Spleen (tissue), 11 donors: ENCODE data around the gene CAPN9. TPM values are rescaled to one million over a fixed set of nuclear protein-coding genes. Genes with fewer than 3 reads are reported as not detected.

Experiments used
- DNase-seq: peaks from one replicate; pipeline ENCODE4 v3.0.0-alpha.2; 2020
- H3K27ac ChIP-seq, 8 donors: fragments of 200-600 bp; sonication (generic) in 7 of 8; 1 replicate in 4 of 8; 2 replicates in 4 of 8; pipeline versions ENCODE4 v1.5.0 to v1.8.0; 2016 to 2021; ENCODE audit warnings: inconsistent platforms in 4 of 8, mild to moderate bottlenecking in 4 of 8, moderate library complexity in 1 of 8
- H3K27me3 ChIP-seq, 7 donors: fragments of 200-600 bp; sonication (generic) in 6 of 7; replicated peaks in 1 of 7; 1 replicate in 4 of 7; 2 replicates in 3 of 7; pipeline versions ENCODE4 v1.5.0 to v1.8.0; 2016 to 2021; ENCODE audit warnings: inconsistent platforms in 3 of 7, mild to moderate bottlenecking in 1 of 7
- H3K36me3 ChIP-seq, 6 donors: fragments of 200-600 bp; sonication (generic) in 5 of 6; 1 replicate in 4 of 6; 2 replicates in 2 of 6; pipeline versions ENCODE4 v1.5.0 to v1.8.0; 2016 to 2021; ENCODE audit warnings: inconsistent platforms in 2 of 6
- H3K4me1 ChIP-seq, 6 donors: fragments of 200-600 bp; sonication (generic) in 5 of 6; 1 replicate in 3 of 6; 2 replicates in 3 of 6; pipeline versions ENCODE4 v1.5.0 to v1.8.0; 2016 to 2021; ENCODE audit warnings: inconsistent platforms in 3 of 6
- H3K4me3 ChIP-seq, 8 donors: fragments of 200-600 bp; sonication (generic) in 7 of 8; 1 replicate in 4 of 8; 2 replicates in 4 of 8; pipeline versions ENCODE4 v1.5.0 to v1.8.0; 2016 to 2021; ENCODE audit warnings: inconsistent platforms in 4 of 8, mild to moderate bottlenecking in 4 of 8, moderate library complexity in 2 of 8
- H3K9me3 ChIP-seq, 8 donors: fragments of 200-600 bp; sonication (generic) in 7 of 8; 1 replicate in 4 of 8; 2 replicates in 4 of 8; pipeline versions ENCODE4 v1.5.0 to v1.8.0; 2016 to 2021; ENCODE audit warnings: inconsistent platforms in 4 of 8
- CTCF ChIP-seq, 11 experiments: fragments of 200-600 bp in 7 of 11; fragments of 450-650 bp in 4 of 11; sonication (generic) in 4 of 11; IDR thresholded peaks in 8 of 11; conservative IDR thresholded peaks in 3 of 11; 1 replicate in 7 of 11; 2 replicates in 4 of 11; pipeline versions ENCODE4 v1.4.0 to v1.8.0; 2016 to 2021; ENCODE audit warnings: antibody characterized with exemption in 11 of 11, inconsistent platforms in 4 of 11, mild to moderate bottlenecking in 1 of 11
- POLR2A ChIP-seq, 3 donors: fragments of 450-650 bp; IDR thresholded peaks; one replicate each; pipeline ENCODE4 v1.5.1; 2017; ENCODE audit warnings: antibody characterized with exemption in 3 of 3, mild to moderate bottlenecking in 1 of 3
- POLR2AphosphoS5 ChIP-seq, 3 donors: sonication (generic); formaldehyde crosslinking; IDR thresholded peaks; one replicate each; pipeline ENCODE4 v1.5.1; 2017; ENCODE audit warnings: antibody characterized with exemption in 3 of 3
- WGBS, 5 donors: extraction: QIAGEN DNeasy Blood & Tissue Kit in 3 of 5; methylation state at CpG; one replicate each; pipeline versions ENCODE4 v1.1.5 to v1.1.7; 2013 to 2018; 5-methylcytosine and 5-hydroxymethylcytosine counted together
- intact Hi-C: fragments of 100-400 bp; cut with DNase I; formaldehyde crosslinking; loops from one replicate; pipeline ENCODE4 v1.15.0; 2023; ENCODE audit warnings: low total_unique reads
- polyA plus RNA-seq, 3 donors: library from polyadenylated mRNA; stranded (reverse); fragments of 200-250 nt; gene quantifications; one replicate each; pipeline ENCODE4 v1.2.1, GENCODE V29; 2013
- total RNA-seq, 7 donors: library from RNA; depleted of rRNA in 3 of 7; stranded (reverse); fragments of >200 nt in 3 of 7; fragmentation: NEBNext Ultra II Directional in 4 of 7; extraction: Animal tissue kit (Norgen Biotek cat#: 25700) in 4 of 7; gene quantifications; one replicate each; pipeline versions ENCODE4 v1.1.0 to v1.2.1, GENCODE V29; 2016 to 2021
- donor health status: healthy with polysubstance abuse.
- donor health status: DM: no; HTN: no; CAD: no; lungs with moderate emphysema.
- donor health status: DM: no; HTN: no; CAD: no.
- donor health status: Bipolar disorder and iron deficiency.
- donor health status: healthy.
- donor health status: DM: no; HTN: no; CAD: no.
- donor health status: DM: yes; HTN: yes; CAD: no.

Gene CAPN9
- total and polyA plus RNA-seq, 10 donors, result 0.05 TPM; not detected in 9

DNA sequence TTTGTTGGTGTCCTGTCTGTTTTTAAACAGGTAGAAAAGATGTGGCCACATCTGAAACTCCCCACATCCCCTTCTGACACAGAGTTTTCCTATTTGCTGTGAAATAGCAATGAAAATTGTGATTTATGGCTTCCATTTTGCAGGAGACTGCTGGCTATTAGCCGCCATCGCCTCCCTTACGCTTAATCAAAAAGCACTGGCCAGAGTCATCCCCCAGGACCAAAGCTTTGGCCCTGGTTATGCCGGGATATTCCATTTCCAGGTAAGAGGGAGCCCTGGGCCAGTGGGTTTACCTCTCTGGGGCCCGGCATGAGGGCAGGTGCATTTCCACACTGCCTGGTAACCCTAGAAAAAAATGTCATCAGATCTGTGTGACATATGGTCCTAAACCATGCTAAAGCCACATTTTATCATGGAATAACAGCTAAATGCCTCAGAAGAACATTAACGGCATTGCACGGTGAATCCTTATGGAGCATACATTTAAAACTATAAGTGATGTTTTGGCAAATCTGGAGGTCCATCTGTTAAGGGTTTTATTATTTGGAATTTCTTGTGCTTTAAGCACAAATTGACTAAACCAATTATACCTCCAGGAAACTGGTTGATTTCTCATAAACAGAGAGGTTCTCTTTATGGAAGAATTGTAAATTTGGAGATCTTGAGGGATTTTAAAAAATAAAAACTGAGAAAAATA lies 12.3 kb downstream of the CAPN9 start:
- no peak for DNase-seq
- Histone ChIP-seq H3K9me3 (peaks cover 0 to 12% (median 0%) of the 10 kb centered on the region in 8 donors), H3K27me3 (peaks cover 0 to 8% (median 0%) of the 10 kb centered on the region in 7 donors), H3K36me3 (no peaks in the 10 kb centered on the region), H3K4me1 (no peaks in the 10 kb centered on the region), H3K27ac (no peak overlapping the region), H3K4me3 (no peak overlapping the region)
- intact Hi-C loops, result no loop called here
- 90 to 96% (median 91%) methylated on average over 7 of the region's 7 CpGs for WGBS, 5 donors
- no peak for TF ChIP-seq CTCF (IDR thresholded peaks at IDR 0.05 in 8 of 11, conservative IDR thresholded peaks at IDR 0.05 in 3 of 11)
- TF ChIP-seq POLR2AphosphoS5 (IDR thresholded peaks at IDR 0.05), result no peak
- no peak for TF ChIP-seq POLR2A (IDR thresholded peaks at IDR 0.05)

GRCh38 chr1:230760360-230760827 lies 13.2 kb downstream of the CAPN9 start:
- TF ChIP-seq POLR2A (IDR thresholded peaks at IDR 0.05), result no peak
- TF ChIP-seq CTCF (IDR thresholded peaks at IDR 0.05 in 8 of 11, conservative IDR thresholded peaks at IDR 0.05 in 3 of 11), result no peak
- no peak for TF ChIP-seq POLR2AphosphoS5 (IDR thresholded peaks at IDR 0.05)
- Histone ChIP-seq H3K4me1 (no peaks in the 10 kb centered on the region), H3K27ac (no peak overlapping the region), H3K4me3 (no peak overlapping the region), H3K9me3 (peaks cover 0 to 13% (median 0%) of the 10 kb centered on the region in 8 donors), H3K27me3 (peaks cover 0 to 8% (median 0%) of the 10 kb centered on the region in 7 donors), H3K36me3 (no peaks in the 10 kb centered on the region)
- 68 to 85% (median 77%) methylated on average over 6 to 7 of the region's 7 CpGs for WGBS, 5 donors
- intact Hi-C loops, result no loop called here
- no peak for DNase-seq

DNA sequence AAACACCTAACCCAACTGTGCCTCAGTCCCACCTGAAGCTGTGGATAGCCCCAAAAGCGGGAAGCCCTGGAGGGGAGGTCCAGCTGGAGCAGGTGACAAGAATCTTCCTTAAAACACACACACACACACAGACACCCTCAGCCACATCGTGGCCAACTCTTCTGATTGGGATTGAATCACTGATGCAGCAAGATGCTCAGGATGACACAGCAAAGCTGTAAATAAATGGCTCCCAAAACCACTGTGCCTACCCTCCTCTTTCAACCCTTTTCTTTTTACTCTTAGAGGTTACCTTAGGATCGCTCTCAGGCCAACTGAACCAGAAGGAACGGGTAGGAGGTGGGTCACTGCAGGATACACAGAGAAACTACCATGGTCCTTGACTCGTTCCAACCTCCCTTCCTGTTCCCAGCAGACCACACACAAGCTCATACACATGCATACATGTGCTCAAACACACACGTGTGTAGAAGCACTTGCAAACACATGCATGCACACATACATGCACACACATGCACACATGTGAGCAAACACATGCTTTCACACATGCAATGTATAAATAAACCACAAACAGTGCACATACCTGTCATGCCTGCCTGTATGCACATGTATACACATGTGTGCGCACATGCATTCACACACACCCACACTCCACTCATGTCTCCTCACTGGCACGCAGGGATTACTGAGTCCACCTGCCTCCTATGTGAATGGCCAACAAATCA lies 14.4 kb downstream of the CAPN9 start:
- TF ChIP-seq CTCF (IDR thresholded peaks at IDR 0.05 in 8 of 11, conservative IDR thresholded peaks at IDR 0.05 in 3 of 11), result no peak
- TF ChIP-seq POLR2A (IDR thresholded peaks at IDR 0.05), result no peak
- no peak for TF ChIP-seq POLR2AphosphoS5 (IDR thresholded peaks at IDR 0.05)
- no peak for DNase-seq
- Histone ChIP-seq H3K27me3 (peaks cover 0 to 8% (median 0%) of the 10 kb centered on the region in 7 donors), H3K4me1 (no peaks in the 10 kb centered on the region), H3K4me3 (no peak overlapping the region), H3K36me3 (no peaks in the 10 kb centered on the region), H3K27ac (no peak overlapping the region), H3K9me3 (peaks cover 0 to 13% (median 0%) of the 10 kb centered on the region in 8 donors)
- whole genome bisulfite sequencing, 5 donors, result 76 to 83% (median 77%) methylated on average over 8 of the region's 8 CpGs
- intact Hi-C loops, result no loop called here
